ENCODE data around the gene FBN1. TPM values are rescaled to one million over a fixed set of nuclear protein-coding genes. Genes with fewer than 3 reads are reported as not detected.

FBN1 gene
- total RNA-seq, 2 donors from 2014 or later = 12.1 to 81.9 TPM

GRCh38 chr15:48494631-48495030 lies 150.9 kb downstream of the FBN1 start:
- Histone ChIP-seq H3K4me3 (no peak overlapping the region), H3K36me3 (no peaks in the 10 kb centered on the region), H3K27me3 (replicated peaks; ENCODE audit: insufficient read depth) (no peaks in the 10 kb centered on the region), H3K9me3 (no peaks in the 10 kb centered on the region), H3K27ac (peak overlapping the region; percentile 19 to 41), H3K4me1 (replicated peaks) (no peaks in the 10 kb centered on the region)
- WGBS = 61% methylated on average over 2 of the region's 2 CpGs
- intact Hi-C loops (cut with DNase I) = loop anchor here (10.0 kb wide), 1 partner anchor 150 kb away; the partner anchor contains the start of gene FBN1
- DNase-seq (ENCODE audit: low spot score) = no peak
- TF ChIP-seq POLR2AphosphoS5 (IDR thresholded peaks at IDR 0.05) (no peak), POLR2A (IDR thresholded peaks at IDR 0.05) (no peak), CTCF (IDR thresholded peaks at IDR 0.05) (no peak)

GRCh38 chr15:48493763-48494225 lies 151.7 kb downstream of the FBN1 start:
- Histone ChIP-seq H3K9me3 (no peaks in the 10 kb centered on the region), H3K36me3 (no peaks in the 10 kb centered on the region), H3K4me3 (no peak overlapping the region), H3K4me1 (replicated peaks) (no peaks in the 10 kb centered on the region), H3K27ac (peak overlapping the region; percentile 25 to 41), H3K27me3 (replicated peaks; ENCODE audit: insufficient read depth) (no peaks in the 10 kb centered on the region)
- no peak for TF ChIP-seq CTCF (IDR thresholded peaks at IDR 0.05)
- no peak for TF ChIP-seq POLR2A (IDR thresholded peaks at IDR 0.05)
- no peak for TF ChIP-seq POLR2AphosphoS5 (IDR thresholded peaks at IDR 0.05)
- intact Hi-C loops (cut with DNase I) = loop anchor here (10.0 kb wide), 1 partner anchor 151 kb away; the partner anchor contains the start of gene FBN1
- no peak for DNase-seq (ENCODE audit: low spot score)
- 60% methylated on average over 4 of the region's 4 CpGs for WGBS

GRCh38 chr15:48493084-48493762 lies 152.3 kb downstream of the FBN1 start:
- no peak for DNase-seq (ENCODE audit: low spot score)
- no peaks in the 10 kb centered on the region for H3K36me3 ChIP-seq
- no peak overlapping the region for H3K4me3 ChIP-seq
- no peaks in the 10 kb centered on the region for H3K9me3 ChIP-seq
- H3K27me3 ChIP-seq (replicated peaks; ENCODE audit: insufficient read depth) = no peaks in the 10 kb centered on the region
- no peak for TF ChIP-seq POLR2A (IDR thresholded peaks at IDR 0.05)
- TF ChIP-seq POLR2AphosphoS5 (IDR thresholded peaks at IDR 0.05) = no peak
- no peak for TF ChIP-seq CTCF (IDR thresholded peaks at IDR 0.05)
- intact Hi-C loops (cut with DNase I) = loop anchor here (10.0 kb wide), 1 partner anchor 152 kb away; the partner anchor contains the start of gene FBN1
- peak overlapping the region; percentile 25 to 41 for H3K27ac ChIP-seq
- WGBS = 68% methylated on average over 1 of the region's 1 CpG
- H3K4me1 ChIP-seq (replicated peaks) = no peaks in the 10 kb centered on the region

GRCh38 chr15:48486228-48486627 lies 159.3 kb downstream of the FBN1 start:
- Histone ChIP-seq H3K36me3 (no peaks in the 10 kb centered on the region), H3K4me3 (no peak overlapping the region), H3K27ac (no peak overlapping the region), H3K9me3 (no peaks in the 10 kb centered on the region), H3K4me1 (replicated peaks) (no peaks in the 10 kb centered on the region), H3K27me3 (replicated peaks; ENCODE audit: insufficient read depth) (no peaks in the 10 kb centered on the region)
- WGBS = 47% methylated on average over 2 of the region's 2 CpGs
- no peak for DNase-seq (ENCODE audit: low spot score)
- intact Hi-C loops (cut with DNase I) = no loop called here
- TF ChIP-seq CTCF (IDR thresholded peaks at IDR 0.05) (no peak), POLR2AphosphoS5 (IDR thresholded peaks at IDR 0.05) (no peak), POLR2A (IDR thresholded peaks at IDR 0.05) (no peak)

- no peak overlapping the region for H3K27ac ChIP-seq
- TF ChIP-seq POLR2A (IDR thresholded peaks at IDR 0.05) = no peak
- TF ChIP-seq CTCF (IDR thresholded peaks at IDR 0.05) = no peak
- no peak for TF ChIP-seq POLR2AphosphoS5 (IDR thresholded peaks at IDR 0.05)
- intact Hi-C loops (cut with DNase I) = no loop called here
- H3K27me3 ChIP-seq (replicated peaks; ENCODE audit: insufficient read depth) = no peaks in the 10 kb centered on the region
- H3K36me3 ChIP-seq = no peaks in the 10 kb centered on the region
- WGBS = 31% methylated on average over 2 of the region's 2 CpGs
- no peaks in the 10 kb centered on the region for H3K4me1 ChIP-seq (replicated peaks)
- no peaks in the 10 kb centered on the region for H3K9me3 ChIP-seq
- DNase-seq (ENCODE audit: low spot score) = no peak
- no peak overlapping the region for H3K4me3 ChIP-seq
Observed at GRCh38 chr15:48481802-48482201, 163.7 kb downstream of the FBN1 start.
